HepG2 (cell line): ENCODE measurements around the gene YY1. TPM values are rescaled to one million over a fixed set of nuclear protein-coding genes. Genes with fewer than 3 reads are reported as not detected.

Source experiments
- ATF7 ChIP-seq, 2 experiments: fragments of 450-650 bp in 1 of 2; sonication (generic) in 1 of 2; formaldehyde crosslinking in 1 of 2; IDR thresholded peaks; 2 replicates each; pipeline versions ENCODE4 v1.4.0 to v1.6.1; 2016 to 2020; ENCODE audit warnings: antibody characterized with exemption in 1 of 2, mild to moderate bottlenecking in 1 of 2, missing genetic modification reagents in 1 of 2
- BCL6 ChIP-seq: IDR thresholded peaks from 2 replicates; pipeline ENCODE4 v1.6.1; 2016; ENCODE audit warnings: missing genetic modification reagents, missing compliant biosample characterization
- CERS6 ChIP-seq: sonication (generic); formaldehyde crosslinking; IDR thresholded peaks from 2 replicates; pipeline ENCODE4 v1.5.0; 2020; ENCODE audit warnings: missing genetic modification reagents
- CREBL2 ChIP-seq: sonication (generic); formaldehyde crosslinking; IDR thresholded peaks from 2 replicates; pipeline ENCODE4 v1.8.1; 2023; ENCODE audit warnings: missing genetic modification reagents, mild to moderate bottlenecking, borderline replicate concordance
- HDAC2 ChIP-seq: sonication (generic); formaldehyde crosslinking; IDR thresholded peaks from 2 replicates; pipeline ENCODE4 v1.4.0; 2020; ENCODE audit warnings: missing genetic modification reagents
- HMGXB4 ChIP-seq, 2 experiments: sonication (generic) in 1 of 2; formaldehyde crosslinking in 1 of 2; IDR thresholded peaks; 2 replicates each; pipeline versions ENCODE4 v1.4.0 to v1.6.1; 2018 to 2020; ENCODE audit warnings: missing genetic modification reagents in 2 of 2, borderline replicate concordance in 1 of 2, low read depth in 1 of 2, mild to moderate bottlenecking in 1 of 2, missing biosample characterization in 1 of 2
- HNF4A ChIP-seq: sonication (generic); formaldehyde crosslinking; IDR thresholded peaks from 2 replicates; pipeline ENCODE4 v1.4.0; 2020; ENCODE audit warnings: missing genetic modification reagents
- MBD4 ChIP-seq: IDR thresholded peaks from 2 replicates; pipeline ENCODE4 v1.6.1; 2012; ENCODE audit warnings: low read length, inconsistent platforms, borderline replicate concordance
- MTA1 ChIP-seq: sonication (generic); formaldehyde crosslinking; IDR thresholded peaks from 2 replicates; pipeline ENCODE4 v1.4.0; 2020; ENCODE audit warnings: missing genetic modification reagents, mild to moderate bottlenecking, borderline replicate concordance
- NR2F6 ChIP-seq, 2 experiments: IDR thresholded peaks; 2 replicates each; pipeline ENCODE4 v1.6.1; 2016; ENCODE audit warnings: antibody characterized with exemption in 1 of 2, mild to moderate bottlenecking in 1 of 2
- SMARCC2 ChIP-seq: fragments of 450-650 bp; IDR thresholded peaks from 2 replicates; pipeline ENCODE4 v1.6.1; 2017; ENCODE audit warnings: antibody characterized with exemption, mild to moderate bottlenecking
- TEAD3 ChIP-seq: optimal IDR thresholded peaks from 2 replicates; pipeline ENCODE3; 2016; ENCODE audit warnings: borderline replicate concordance
- XRCC5 ChIP-seq: fragments of 200-400 bp; formaldehyde crosslinking; optimal IDR thresholded peaks from 2 replicates; pipeline ENCODE3; 2017; ENCODE audit warnings: mild to moderate bottlenecking, low read length
- ZBTB4 ChIP-seq: sonication (generic); formaldehyde crosslinking; IDR thresholded peaks from 2 replicates; pipeline ENCODE4 v1.4.0; 2020; ENCODE audit warnings: missing genetic modification reagents, mild to moderate bottlenecking, borderline replicate concordance
- ZBTB43 ChIP-seq: sonication (generic); formaldehyde crosslinking; conservative IDR thresholded peaks from 2 replicates; pipeline ENCODE4 v1.4.0; 2020; ENCODE audit warnings: missing genetic modification reagents
- ZNF207 ChIP-seq: fragments of 450-650 bp; IDR thresholded peaks from 2 replicates; pipeline ENCODE4 v1.6.1; 2016; ENCODE audit warnings: antibody characterized with exemption, borderline replicate concordance
- ZNF33A ChIP-seq: sonication (generic); formaldehyde crosslinking; IDR thresholded peaks from 2 replicates; pipeline ENCODE4 v1.5.1; 2020; ENCODE audit warnings: missing genetic modification reagents, mild to moderate bottlenecking, moderate library complexity, borderline replicate concordance
- ZNF484 ChIP-seq: sonication (generic); formaldehyde crosslinking; IDR thresholded peaks from 2 replicates; pipeline ENCODE4 v1.5.1; 2020; ENCODE audit warnings: mild to moderate bottlenecking, low read depth, missing genetic modification reagents, borderline replicate concordance
- ZNF761 ChIP-seq: sonication (generic); formaldehyde crosslinking; conservative IDR thresholded peaks from 2 replicates; pipeline ENCODE4 v1.4.0; 2020; ENCODE audit warnings: mild to moderate bottlenecking, missing genetic modification reagents
- ZNF768 ChIP-seq: sonication (generic); formaldehyde crosslinking; IDR thresholded peaks from 2 replicates; pipeline ENCODE4 v1.4.0; 2020; ENCODE audit warnings: missing genetic modification reagents
- polyA plus RNA-seq, 8 experiments: library from polyadenylated mRNA; depleted of rRNA in 3 of 8; stranded (reverse) in 7 of 8; unstranded in 1 of 8; fragments of >200 nt; fragmentation: Illumina TruSeq in 4 of 8; extraction: Trizol in 4 of 8; gene quantifications; 2 replicates each; pipeline versions ENCODE4 v1.2.1 to v1.2.3, GENCODE V29; 2011 to 2016; ENCODE audit warnings: low read depth in 4 of 8, missing spikeins in 1 of 8, mixed read lengths in 1 of 8; ENCODE audit not compliant: insufficient read depth in 1 of 8
- total RNA-seq, 5 experiments: library from RNA; depleted of rRNA; stranded (reverse); fragments of >200 nt; fragmentation: Illumina TruSeq; extraction: Trizol; gene quantifications; 2 replicates each; pipeline ENCODE4 v1.2.3, GENCODE V29; 2016; ENCODE audit warnings: low read depth in 1 of 5

Gene YY1
- total and polyA plus RNA-seq, 2 of the 13 experiments (the other 11 are each of a cell fraction or from before 2014, with no cell fraction given): 29.4 to 68.1 TPM

GRCh38 chr14:100306101-100306997 is 67.4 kb downstream of the YY1 start, which contains the start of gene SLC25A29 (continued):
- peak; percentile 6; the same call in 1 of the 2 replicates for TF ChIP-seq HNF4A (CRISPR knock-in tag)
- no peak for TF ChIP-seq BCL6
- TF ChIP-seq HMGXB4 (CRISPR knock-in tag; IDR thresholded peaks at IDR 0.05; ENCODE audit: borderline replicate concordance in 1 of 2, low read depth in 1 of 2): peak; percentile 39 to 58; a peak in 2 of 4 replicates
- TF ChIP-seq CERS6 (CRISPR knock-in tag): no peak
- TF ChIP-seq MTA1 (CRISPR knock-in tag): no peak
- 0 out of 2 replicates have a peak, but pooled peaks have one; percentile 36 for TF ChIP-seq ZBTB43 (CRISPR knock-in tag)
- no peak for TF ChIP-seq ZNF33A (CRISPR knock-in tag)
- no peak for TF ChIP-seq ZNF484 (CRISPR knock-in tag)
- no peak for TF ChIP-seq ZNF768 (CRISPR knock-in tag)
- no peak for TF ChIP-seq XRCC5
- no peak for TF ChIP-seq CREBL2 (CRISPR knock-in tag)
- no peak for TF ChIP-seq HDAC2
- no peak for TF ChIP-seq NR2F6 (IDR thresholded peaks at IDR 0.05)
- no peak for TF ChIP-seq NR2F6 (CRISPR knock-in tag; IDR thresholded peaks at IDR 0.05)
- TF ChIP-seq ATF7 (IDR thresholded peaks at IDR 0.05): no peak
- no peak for TF ChIP-seq ATF7 (CRISPR knock-in tag; IDR thresholded peaks at IDR 0.05)
- no peak for TF ChIP-seq TEAD3 (CRISPR knock-in tag)
- no peak for TF ChIP-seq ZNF207
- TF ChIP-seq SMARCC2: no peak
- TF ChIP-seq ZBTB4 (CRISPR knock-in tag): 0 out of 2 replicates have a peak, but pooled peaks have one; percentile 36
- no peak for TF ChIP-seq MBD4
- TF ChIP-seq ZNF761 (CRISPR knock-in tag): no peak
